GM12873 (cell line): ENCODE measurements around the gene POLR2H.

Experiments used
- TF ChIP-seq, protein P1 (sequence below): IDR thresholded peaks from 2 replicates; pipeline ENCODE4 v1.5.1; 2012; ENCODE audit warnings: low read depth, mild to moderate bottlenecking, moderate library complexity, low read length, control low read depth; ENCODE audit not compliant: insufficient read depth; ENCODE audit errors: missing control alignments

The POLR2H gene

GRCh38 chr3:184328516-184328915, 33.0 kb upstream of the POLR2H start:
- TF ChIP-seq, protein P1, sequence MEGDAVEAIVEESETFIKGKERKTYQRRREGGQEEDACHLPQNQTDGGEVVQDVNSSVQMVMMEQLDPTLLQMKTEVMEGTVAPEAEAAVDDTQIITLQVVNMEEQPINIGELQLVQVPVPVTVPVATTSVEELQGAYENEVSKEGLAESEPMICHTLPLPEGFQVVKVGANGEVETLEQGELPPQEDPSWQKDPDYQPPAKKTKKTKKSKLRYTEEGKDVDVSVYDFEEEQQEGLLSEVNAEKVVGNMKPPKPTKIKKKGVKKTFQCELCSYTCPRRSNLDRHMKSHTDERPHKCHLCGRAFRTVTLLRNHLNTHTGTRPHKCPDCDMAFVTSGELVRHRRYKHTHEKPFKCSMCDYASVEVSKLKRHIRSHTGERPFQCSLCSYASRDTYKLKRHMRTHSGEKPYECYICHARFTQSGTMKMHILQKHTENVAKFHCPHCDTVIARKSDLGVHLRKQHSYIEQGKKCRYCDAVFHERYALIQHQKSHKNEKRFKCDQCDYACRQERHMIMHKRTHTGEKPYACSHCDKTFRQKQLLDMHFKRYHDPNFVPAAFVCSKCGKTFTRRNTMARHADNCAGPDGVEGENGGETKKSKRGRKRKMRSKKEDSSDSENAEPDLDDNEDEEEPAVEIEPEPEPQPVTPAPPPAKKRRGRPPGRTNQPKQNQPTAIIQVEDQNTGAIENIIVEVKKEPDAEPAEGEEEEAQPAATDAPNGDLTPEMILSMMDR = no peak

GRCh38 chr3:184332370-184333090, 29.0 kb upstream of the POLR2H start:
- TF ChIP-seq, protein P1 = no peak

GRCh38 chr3:184333190-184333589, 28.3 kb upstream of the POLR2H start:
- TF ChIP-seq, protein P1 = no peak

DNA sequence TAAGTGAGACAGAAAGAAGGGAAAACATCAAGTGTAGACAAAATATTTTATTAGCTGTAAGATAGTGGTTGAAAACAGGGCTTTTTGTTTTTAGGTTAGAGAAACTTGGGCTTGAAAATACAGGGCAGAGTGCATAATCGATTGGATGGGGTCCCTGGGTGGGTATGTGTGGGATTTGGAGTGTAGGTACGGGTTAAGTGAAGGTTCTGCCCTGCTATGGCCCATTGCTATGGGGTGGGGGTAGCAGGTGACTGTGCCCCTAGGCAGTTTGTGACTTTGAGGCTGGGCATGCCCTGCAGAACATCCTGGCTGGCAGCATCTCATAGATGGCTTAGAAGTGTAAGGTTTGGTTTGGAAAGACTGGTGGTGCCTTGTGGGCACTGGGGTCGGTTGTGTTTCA, 27.8 kb upstream of the POLR2H start:
- TF ChIP-seq, protein P1 = no peak

DNA sequence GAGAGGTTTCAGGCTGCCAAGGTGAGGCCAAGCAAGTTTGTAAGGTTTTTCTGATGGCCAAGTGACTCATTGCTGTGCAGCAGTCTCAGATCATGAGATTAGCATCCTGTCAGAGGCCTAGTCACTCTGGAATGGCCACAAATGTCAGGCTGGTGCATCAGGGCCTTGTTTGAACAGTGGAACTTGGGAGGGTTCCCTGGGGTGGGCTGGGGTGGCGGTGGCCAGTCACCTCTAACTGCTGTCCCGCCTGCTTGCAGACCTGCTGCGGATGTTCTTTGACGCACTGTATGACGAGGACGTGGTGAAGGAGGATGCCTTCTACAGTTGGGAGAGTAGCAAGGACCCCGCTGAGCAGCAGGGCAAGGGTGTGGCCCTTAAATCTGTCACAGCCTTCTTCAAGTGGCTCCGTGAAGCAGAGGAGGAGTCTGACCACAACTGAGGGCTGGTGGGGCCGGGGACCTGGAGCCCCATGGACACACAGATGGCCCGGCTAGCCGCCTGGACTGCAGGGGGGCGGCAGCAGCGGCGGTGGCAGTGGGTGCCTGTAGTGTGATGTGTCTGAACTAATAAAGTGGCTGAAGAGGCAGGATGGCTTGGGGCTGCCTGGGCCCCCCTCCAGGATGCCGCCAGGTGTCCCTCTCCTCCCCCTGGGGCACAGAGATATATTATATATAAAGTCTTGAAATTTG, 26.9 kb upstream of the POLR2H start:
- TF ChIP-seq, protein P1 = no peak

- TF ChIP-seq, protein P1 = no peak
Observed at GRCh38 chr3:184335291-184335660, 26.2 kb upstream of the POLR2H start.

- TF ChIP-seq, protein P1 = no peak
Observed at GRCh38 chr3:184335661-184336546, 25.6 kb upstream of the POLR2H start.
